Mesothelial cell of epicardium (in vitro differentiated cells): ENCODE data around the gene FADD. TPM values are rescaled to one million over a fixed set of nuclear protein-coding genes. Genes with fewer than 3 reads are reported as not detected.
"Not testable (repeated sequence)": the region's sequence is repeated elsewhere in the genome, so short reads cannot be mapped to it uniquely, and the experiment has no call there.

Experiments
- DNase-seq, 2 experiments: peaks; one replicate each; pipeline ENCODE4 v3.0.0; 2021; ENCODE audit warnings: low spot score in 2 of 2; ENCODE audit not compliant: unreplicated experiment in 2 of 2
- H3K27ac Mint-ChIP-seq: 2 replicates; pipeline ENCODE4 v1.8.0; 2021; ENCODE audit warnings: mixed read lengths
- H3K27me3 Mint-ChIP-seq: 2 replicates; pipeline ENCODE4 v1.8.0; 2021; ENCODE audit warnings: low read depth, mixed read lengths
- H3K36me3 Mint-ChIP-seq: 2 replicates; pipeline ENCODE4 v1.8.0; 2021; ENCODE audit warnings: mixed read lengths
- H3K4me1 Mint-ChIP-seq: 2 replicates; pipeline ENCODE4 v1.8.0; 2021; ENCODE audit warnings: mixed read lengths
- H3K4me3 Mint-ChIP-seq: 2 replicates; pipeline ENCODE4 v1.8.0; 2021; ENCODE audit warnings: mild to moderate bottlenecking, moderate library complexity, mixed read lengths
- H3K9me3 Mint-ChIP-seq: 2 replicates; pipeline ENCODE4 v1.8.0; 2021; ENCODE audit warnings: mixed read lengths
- CTCF ChIP-seq: fragments of 200-600 bp; sonication (generic); IDR thresholded peaks from one replicate; pipeline ENCODE4 v1.5.0; 2021; ENCODE audit warnings: antibody characterized with exemption; ENCODE audit not compliant: unreplicated experiment
- total RNA-seq: library from RNA; stranded (reverse); gene quantifications from 3 replicates; pipeline ENCODE4 v1.2.1, GENCODE V29; 2021

The FADD gene
- total RNA-seq, 1 donor from 2014 or later, result 20.9 TPM

GRCh38 chr11:70212227-70212811 is 9.2 kb downstream of the FADD start:
- Mint-ChIP-seq H3K27me3 (no peaks in the 10 kb centered on the region), H3K27ac (no peak overlapping the region), H3K36me3 (peaks cover 17% of the 10 kb centered on the region), H3K9me3 (no peaks in the 10 kb centered on the region), H3K4me1 (no peaks in the 10 kb centered on the region), H3K4me3 (no peak overlapping the region)
- no peak for TF ChIP-seq CTCF
- no peak for DNase-seq

- DNase-seq, H3K9me3 Mint-ChIP-seq, H3K4me1 Mint-ChIP-seq, H3K4me3 Mint-ChIP-seq, H3K36me3 Mint-ChIP-seq, H3K27ac Mint-ChIP-seq: not testable (repeated sequence)
- H3K27me3 Mint-ChIP-seq, result peaks cover 11% of the 10 kb centered on the region
These were observed 14.3 kb downstream of the FADD start for GRCh38 chr11:70217388-70217787.

- not testable (repeated sequence) for DNase-seq, H3K4me1 Mint-ChIP-seq, H3K27ac Mint-ChIP-seq, H3K36me3 Mint-ChIP-seq, H3K9me3 Mint-ChIP-seq, H3K4me3 Mint-ChIP-seq
- peaks cover 12% of the 10 kb centered on the region for H3K27me3 Mint-ChIP-seq
These were observed 15.0 kb downstream of the FADD start for GRCh38 chr11:70218076-70218475.

GRCh38 chr11:70220136-70220535 is 17.0 kb downstream of the FADD start:
- H3K27me3 Mint-ChIP-seq, result peaks cover 26% of the 10 kb centered on the region
- TF ChIP-seq CTCF, result no peak
- no peak overlapping the region for H3K4me3 Mint-ChIP-seq
- no peak overlapping the region for H3K27ac Mint-ChIP-seq
- peaks cover 5% of the 10 kb centered on the region for H3K4me1 Mint-ChIP-seq
- H3K36me3 Mint-ChIP-seq, result no peaks in the 10 kb centered on the region
- no peak for DNase-seq
- H3K9me3 Mint-ChIP-seq, result peaks cover 5% of the 10 kb centered on the region

- Mint-ChIP-seq H3K4me1 (peaks cover 5% of the 10 kb centered on the region), H3K4me3 (no peak overlapping the region), H3K36me3 (no peaks in the 10 kb centered on the region), H3K27me3 (peaks cover 26% of the 10 kb centered on the region), H3K27ac (no peak overlapping the region), H3K9me3 (peaks cover 5% of the 10 kb centered on the region)
- no peak for DNase-seq
- TF ChIP-seq CTCF, result no peak
These were observed 17.8 kb downstream of the FADD start for GRCh38 chr11:70220920-70221319.

GRCh38 chr11:70225681-70226177 is 22.6 kb downstream of the FADD start:
- no peak for DNase-seq
- H3K4me1 Mint-ChIP-seq, result no peaks in the 10 kb centered on the region
- H3K27me3 Mint-ChIP-seq, result peaks cover 15% of the 10 kb centered on the region
- H3K9me3 Mint-ChIP-seq, result peaks cover 2% of the 10 kb centered on the region
- no peak for TF ChIP-seq CTCF
- no peak overlapping the region for H3K4me3 Mint-ChIP-seq
- no peaks in the 10 kb centered on the region for H3K36me3 Mint-ChIP-seq
- H3K27ac Mint-ChIP-seq, result no peak overlapping the region

GRCh38 chr11:70226183-70226582 is 23.1 kb downstream of the FADD start:
- H3K4me3 Mint-ChIP-seq, result no peak overlapping the region
- no peak for TF ChIP-seq CTCF
- H3K36me3 Mint-ChIP-seq, result no peaks in the 10 kb centered on the region
- no peak overlapping the region for H3K27ac Mint-ChIP-seq
- no peak for DNase-seq
- peaks cover 15% of the 10 kb centered on the region for H3K27me3 Mint-ChIP-seq
- no peaks in the 10 kb centered on the region for H3K4me1 Mint-ChIP-seq
- H3K9me3 Mint-ChIP-seq, result no peaks in the 10 kb centered on the region
